ENCODE results near the gene TIE1.

Gene TIE1

GRCh38 chr1:43339584-43340232 is 38.9 kb downstream of the TIE1 start:
- no peak for DNase-seq

- DNase-seq, result no peak
Observed at GRCh38 chr1:43340559-43340958, 39.8 kb downstream of the TIE1 start.

- DNase-seq, result no peak
Observed at GRCh38 chr1:43344267-43344850, 43.6 kb downstream of the TIE1 start.

GRCh38 chr1:43345120-43345519 is 44.3 kb downstream of the TIE1 start:
- no peak for DNase-seq

DNA sequence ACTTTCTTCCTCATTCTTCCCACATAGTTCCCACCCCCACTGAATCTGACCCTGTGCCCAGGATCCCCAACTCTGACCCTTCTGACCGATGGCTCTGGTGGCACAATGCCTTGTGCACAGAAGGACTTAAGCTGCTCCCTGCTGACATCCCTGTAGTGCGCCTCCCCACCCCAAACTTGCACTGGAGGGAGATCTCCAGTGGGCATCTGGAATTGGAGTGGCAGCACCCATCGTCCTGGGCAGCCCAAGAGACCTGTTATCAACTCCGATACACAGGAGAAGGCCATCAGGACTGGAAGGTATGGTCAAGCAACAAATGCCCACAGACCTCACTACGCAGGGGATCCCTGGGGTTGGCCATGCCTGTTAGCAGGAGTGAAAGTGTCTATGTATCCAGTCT is 45.9 kb downstream of the TIE1 start:
- no peak for DNase-seq

GRCh38 chr1:43348343-43348808 is 47.6 kb downstream of the TIE1 start:
- peak; percentile 77 for DNase-seq

DNA sequence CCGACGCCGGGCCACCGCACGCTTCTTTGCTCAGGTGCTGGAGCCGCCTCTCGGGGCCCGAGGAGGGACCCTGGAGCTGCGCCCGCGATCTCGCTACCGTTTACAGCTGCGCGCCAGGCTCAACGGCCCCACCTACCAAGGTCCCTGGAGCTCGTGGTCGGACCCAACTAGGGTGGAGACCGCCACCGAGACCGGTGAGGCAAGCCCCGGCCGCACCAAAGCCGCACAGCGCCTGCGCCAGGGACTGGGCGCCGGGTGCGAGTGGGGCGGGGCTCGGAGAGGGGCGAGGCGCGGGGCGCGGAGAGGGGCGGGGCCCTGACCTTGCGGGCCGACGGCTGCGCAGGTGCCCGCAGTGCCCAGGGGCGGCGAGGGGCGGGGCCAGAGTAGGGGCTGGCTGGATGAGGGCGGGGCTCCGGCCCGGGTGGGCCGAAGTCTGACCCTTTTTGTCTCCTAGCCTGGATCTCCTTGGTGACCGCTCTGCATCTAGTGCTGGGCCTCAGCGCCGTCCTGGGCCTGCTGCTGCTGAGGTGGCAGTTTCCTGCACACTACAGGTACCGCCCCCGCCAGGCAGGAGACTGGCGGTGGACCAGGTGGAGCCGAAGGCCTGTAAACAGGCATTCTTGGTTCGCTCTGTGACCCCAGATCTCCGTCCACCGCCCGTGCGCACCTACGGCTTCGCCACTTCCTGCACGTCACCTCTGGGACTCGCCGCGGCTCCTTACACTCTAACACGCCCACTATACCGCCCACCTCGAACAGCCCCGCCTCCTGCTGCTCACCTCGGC is 48.2 kb downstream of the TIE1 start:
- peak; percentile 94 for DNase-seq

GRCh38 chr1:43349594-43350306 is 49.0 kb downstream of the TIE1 start:
- DNase-seq, result no peak

DNA sequence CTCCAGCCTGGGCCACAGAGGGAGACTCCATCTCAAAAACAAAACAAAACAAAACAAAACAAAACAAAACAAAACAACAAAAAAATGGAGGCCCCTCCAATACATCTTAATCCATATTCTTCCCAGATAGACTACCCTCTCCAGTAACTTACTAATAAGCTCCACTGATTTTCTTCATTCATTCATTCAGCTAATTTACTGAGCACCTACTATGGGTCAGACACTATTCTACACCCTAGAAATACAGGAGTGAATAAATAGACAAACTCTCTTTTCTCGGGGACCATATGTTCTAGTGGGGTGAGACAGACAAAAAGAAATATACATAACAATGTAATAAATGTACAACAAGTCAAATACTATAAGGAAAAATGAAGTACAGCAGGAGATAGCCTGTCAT is 50.2 kb downstream of the TIE1 start:
- DNase-seq, result no peak

DNA sequence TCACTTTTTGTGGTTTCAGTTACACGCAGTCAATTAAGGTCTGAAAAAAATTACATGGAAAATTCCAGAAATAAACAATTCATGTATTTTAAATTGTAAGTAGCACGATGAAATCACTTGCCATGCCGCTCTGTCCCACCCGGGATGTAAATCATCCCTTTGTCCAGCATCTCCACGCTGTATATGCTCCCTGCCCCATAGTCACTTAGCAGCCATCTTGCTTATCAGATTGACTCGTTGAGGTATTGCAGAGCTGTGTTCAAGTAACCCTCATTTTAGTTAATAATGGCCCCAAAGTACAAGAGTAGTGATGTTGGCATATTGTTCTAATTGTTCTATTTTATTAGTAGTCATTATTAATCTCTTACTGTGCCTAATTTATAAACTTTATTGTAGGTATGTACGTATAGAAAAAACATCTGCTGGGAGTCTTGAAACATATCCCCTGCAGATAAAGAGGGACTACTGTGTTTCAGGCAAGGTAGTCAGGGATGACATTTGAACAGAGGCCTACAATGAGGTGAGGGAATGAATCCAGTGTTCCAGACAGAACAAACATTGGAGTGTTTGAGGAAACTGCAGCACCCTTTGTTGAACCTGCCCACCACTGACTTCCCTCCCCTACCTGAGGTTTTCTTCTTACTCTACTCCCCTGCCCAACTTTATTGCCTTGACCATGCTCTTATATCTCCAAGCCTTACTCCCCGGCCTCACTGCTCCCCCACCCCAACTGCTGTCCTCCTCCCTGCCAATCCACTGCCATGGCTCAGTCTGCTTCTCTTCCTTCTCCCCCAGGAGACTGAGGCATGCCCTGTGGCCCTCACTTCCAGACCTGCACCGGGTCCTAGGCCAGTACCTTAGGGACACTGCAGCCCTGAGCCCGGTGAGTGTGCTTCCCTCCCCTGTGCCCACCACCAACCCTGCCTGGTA is 50.9 kb downstream of the TIE1 start:
- DNase-seq, result no peak

DNA sequence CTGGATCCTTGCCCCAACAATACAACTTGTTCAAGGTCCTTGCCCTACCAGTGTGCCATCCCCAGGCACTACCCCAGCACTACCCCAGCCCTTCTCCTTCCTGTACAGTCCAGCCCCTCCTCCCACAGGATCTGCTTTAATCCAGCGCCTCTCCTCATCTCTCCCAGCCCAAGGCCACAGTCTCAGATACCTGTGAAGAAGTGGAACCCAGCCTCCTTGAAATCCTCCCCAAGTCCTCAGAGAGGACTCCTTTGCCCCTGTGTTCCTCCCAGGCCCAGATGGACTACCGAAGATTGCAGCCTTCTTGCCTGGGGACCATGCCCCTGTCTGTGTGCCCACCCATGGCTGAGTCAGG is 51.5 kb downstream of the TIE1 start:
- DNase-seq, result no peak

DNA sequence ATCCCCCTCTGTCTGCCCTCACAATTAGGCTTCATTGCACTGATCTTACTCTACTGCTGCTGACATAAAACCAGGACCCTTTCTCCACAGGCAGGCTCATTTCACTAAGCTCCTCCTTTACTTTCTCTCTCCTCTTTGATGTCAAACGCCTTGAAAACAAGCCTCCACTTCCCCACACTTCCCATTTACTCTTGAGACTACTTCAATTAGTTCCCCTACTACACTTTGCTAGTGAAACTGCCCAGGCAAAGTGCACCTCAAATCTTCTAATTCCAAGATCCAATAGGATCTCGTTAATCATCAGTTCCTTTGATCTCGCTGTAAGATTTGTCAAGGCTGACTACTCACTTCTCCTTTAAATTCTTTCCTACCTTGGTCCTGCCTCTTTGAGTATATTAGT is 52.1 kb downstream of the TIE1 start:
- DNase-seq, result no peak

GRCh38 chr1:43354471-43354870 is 53.7 kb downstream of the TIE1 start:
- DNase-seq, result peak; percentile 39

DNA sequence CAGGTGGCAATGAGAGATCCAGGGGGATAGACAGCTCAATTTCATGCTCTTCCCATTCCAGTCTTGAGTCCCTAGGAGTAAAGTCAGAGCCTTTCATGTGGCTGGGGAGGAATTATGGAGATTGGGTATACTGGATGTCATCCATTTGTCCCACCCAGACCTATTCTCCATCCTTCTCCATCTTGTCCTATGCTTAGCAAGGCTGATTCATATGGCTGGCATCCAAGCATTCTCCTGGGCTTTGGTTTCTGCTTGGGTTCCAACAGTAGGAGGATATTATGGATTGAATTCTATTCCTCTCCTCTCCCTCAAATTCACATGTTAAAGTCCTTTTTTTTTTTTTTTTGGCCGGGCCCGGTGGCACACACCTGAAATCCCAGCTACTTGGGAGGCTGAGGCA is 54.2 kb downstream of the TIE1 start:
- DNase-seq, result no peak

DNA sequence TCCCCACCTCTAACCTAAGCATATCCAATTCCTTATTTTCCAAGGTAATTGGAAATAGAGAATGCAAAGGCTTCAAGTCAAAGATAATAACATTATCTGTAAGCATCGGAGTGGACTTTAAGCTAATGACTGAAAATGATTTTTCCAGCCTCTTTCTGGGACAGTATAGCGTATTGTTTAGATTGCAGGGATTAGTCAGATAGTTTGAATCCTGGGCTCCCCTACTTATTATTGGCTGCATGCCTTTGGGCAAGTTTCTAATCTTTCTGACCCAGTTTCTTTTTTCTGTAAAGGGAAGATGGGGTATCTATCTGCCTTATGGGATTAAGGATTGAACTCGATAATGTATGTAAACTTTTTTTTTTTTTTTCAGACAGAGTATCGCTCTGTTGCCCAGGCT is 56.5 kb downstream of the TIE1 start:
- DNase-seq, result no peak

- peak; percentile 85 for DNase-seq
Observed at GRCh38 chr1:43358121-43358745, 57.5 kb downstream of the TIE1 start.

DNA sequence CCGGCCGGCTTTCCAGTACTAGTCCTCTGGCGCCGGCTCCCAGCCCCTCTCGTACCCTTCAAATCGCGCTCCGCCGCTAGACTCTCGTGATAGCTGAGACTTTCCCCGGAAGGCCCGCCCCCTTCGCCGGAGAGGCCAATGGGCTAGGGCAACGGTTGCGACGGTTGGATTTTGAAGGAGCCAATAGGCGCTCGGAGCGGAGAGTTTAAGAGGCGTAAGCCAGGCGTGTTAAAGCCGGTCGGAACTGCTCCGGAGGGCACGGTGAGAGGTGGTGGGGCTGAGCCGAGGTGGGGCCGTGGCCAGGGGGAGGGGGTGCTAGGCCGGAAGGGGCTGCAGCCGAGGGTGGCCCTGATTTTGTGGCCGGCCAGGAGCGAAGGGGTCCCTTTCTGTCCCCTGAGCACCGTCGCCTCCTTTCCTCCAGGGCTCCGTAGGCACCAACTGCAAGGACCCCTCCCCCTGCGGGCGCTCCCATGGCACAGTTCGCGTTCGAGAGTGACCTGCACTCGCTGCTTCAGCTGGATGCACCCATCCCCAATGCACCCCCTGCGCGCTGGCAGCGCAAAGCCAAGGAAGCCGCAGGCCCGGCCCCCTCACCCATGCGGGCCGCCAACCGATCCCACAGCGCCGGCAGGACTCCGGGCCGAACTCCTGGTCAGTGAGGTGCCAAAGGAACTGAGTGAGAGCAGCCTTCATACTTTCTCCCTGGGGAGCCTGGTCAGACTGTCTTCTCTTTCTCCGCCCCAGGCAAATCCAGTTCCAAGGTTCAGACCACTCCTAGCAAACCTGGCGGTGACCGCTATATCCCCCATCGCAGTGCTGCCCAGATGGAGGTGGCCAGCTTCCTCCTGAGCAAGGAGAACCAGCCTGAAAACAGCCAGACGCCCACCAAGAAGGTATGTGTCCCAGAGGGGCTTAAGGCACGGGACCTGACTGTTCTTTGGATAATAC is 58.2 kb downstream of the TIE1 start, which contains the start of gene CDC20:
CDC20 (plus strand) TSS at position 236 of the 948 bp plus-strand sequence; CDS start at position 471, 235 bp downstream.
- peak; percentile 100 for DNase-seq

DNA sequence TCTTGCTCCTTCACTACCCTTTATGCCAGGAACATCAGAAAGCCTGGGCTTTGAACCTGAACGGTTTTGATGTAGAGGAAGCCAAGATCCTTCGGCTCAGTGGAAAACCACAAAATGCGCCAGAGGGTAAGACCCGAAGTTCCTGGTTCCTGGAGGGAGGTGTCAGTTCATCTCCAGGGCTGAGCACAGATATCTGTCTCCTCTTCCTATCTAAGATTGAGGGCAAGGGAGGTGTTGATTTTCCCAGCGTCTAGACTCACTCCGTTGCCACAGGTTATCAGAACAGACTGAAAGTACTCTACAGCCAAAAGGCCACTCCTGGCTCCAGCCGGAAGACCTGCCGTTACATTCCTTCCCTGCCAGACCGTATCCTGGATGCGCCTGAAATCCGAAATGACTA is 58.9 kb downstream of the TIE1 start:
- no peak for DNase-seq

GRCh38 chr1:43360616-43361015 is 59.8 kb downstream of the TIE1 start:
- DNase-seq, result no peak

DNA sequence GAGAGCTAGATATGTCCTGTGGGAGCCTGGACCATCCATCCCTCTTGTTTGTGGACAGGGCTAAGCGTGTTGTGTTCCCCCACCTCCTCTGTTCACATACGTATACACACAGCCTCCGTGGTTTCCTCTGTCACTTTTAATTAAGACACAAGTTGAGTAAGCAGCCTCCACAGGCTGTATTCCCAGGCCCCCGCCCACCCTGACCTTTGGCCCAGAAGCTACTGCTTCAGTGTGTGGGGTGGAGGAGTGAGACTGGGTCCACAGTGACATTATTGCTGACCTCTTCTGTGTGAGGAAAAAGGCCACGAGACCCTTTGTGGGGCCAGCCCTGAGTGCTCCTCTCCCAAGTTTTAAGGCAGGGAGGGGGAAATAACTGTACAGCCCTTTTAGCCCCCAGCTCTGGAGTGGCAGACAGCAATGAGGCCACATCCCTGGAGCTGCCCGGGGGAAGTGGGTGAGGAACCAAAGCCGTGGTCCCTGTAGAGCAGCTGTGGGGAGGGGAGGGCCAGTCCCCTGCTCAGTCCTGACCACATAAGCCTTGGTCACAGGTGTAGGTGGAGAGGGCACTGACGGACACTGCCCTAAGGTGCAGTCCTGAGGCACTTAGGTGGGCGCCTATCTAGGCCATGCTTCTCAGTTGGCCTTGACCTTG is 62.6 kb downstream of the TIE1 start:
- DNase-seq, result no peak

Data from NCI-H82 (cell line).